HepG2 (cell line): ENCODE data around the gene MUC22. TPM values are rescaled to one million over a fixed set of nuclear protein-coding genes. Genes with fewer than 3 reads are reported as not detected.

Source experiments
- ATAC-seq: fragments of 200-7000 bp; cut with Tn5 transposase; 3 replicates; pipeline ENCODE4 v1.9.1; 2020; ENCODE audit warnings: mild to moderate bottlenecking, moderate library complexity
- BruUV-seq: library from RNA; stranded (reverse); fragments of 400-500 nt; replicated peaks from 2 replicates; lab custom pipeline; 2021; lab: Mats Ljungman, UMichigan
- CTCF ChIA-PET: fragments of 300-600 bp; formaldehyde crosslinking; extraction: SDS; loops from one replicate; lab custom pipeline; 2021; ENCODE audit warnings: low total read pairs, inconsistent platforms, low intra/inter-chr PET ratio; lab: Yijun Ruan, JAX
- POLR2A ChIA-PET: fragments of 350-600 bp; sonication (Branson Sonifier 250); formaldehyde crosslinking; loops from one replicate; lab custom pipeline; 2020; ENCODE audit warnings: antibody characterized with exemption, inconsistent platforms; lab: Yijun Ruan, JAX
- DNase-seq: peaks from one replicate; pipeline ENCODE4 v3.0.0-alpha.2; 2015; ENCODE audit warnings: low spot score
- FAIRE-seq: peaks from 3 replicates; lab custom pipeline; 2011; peaks lifted over from hg19 to GRCh38; lab: Jason Lieb, UNC
- H2AFZ ChIP-seq: one replicate; pipeline ENCODE4 v1.6.1; 2011; ENCODE audit warnings: low read length, inconsistent platforms
- H3K27ac ChIP-seq: fragments of 300-600 bp; 3 replicates; pipeline ENCODE4 v1.8.0; 2011; ENCODE audit warnings: mixed run types, mild to moderate bottlenecking, mixed read lengths, low read length, inconsistent platforms; ENCODE audit not compliant: insufficient read depth; ENCODE audit errors: extremely low read length
- H3K27me3 ChIP-seq, 2 experiments: fragments of 200-600 bp in 1 of 2; 2 replicates in 1 of 2; 3 replicates in 1 of 2; pipeline versions ENCODE4 v1.6.0 to v1.8.0; 2011; ENCODE audit warnings: low read length in 2 of 2, mild to moderate bottlenecking in 2 of 2, moderate library complexity in 2 of 2, inconsistent platforms in 1 of 2; ENCODE audit not compliant: insufficient read depth in 2 of 2, control insufficient read depth in 1 of 2
- H3K36me3 ChIP-seq, 2 experiments: fragments of 200-600 bp in 1 of 2; replicated peaks in 1 of 2; 2 replicates in 1 of 2; 3 replicates in 1 of 2; pipeline versions ENCODE4 v1.5.1 to v1.8.0; 2011; ENCODE audit warnings: low read length in 2 of 2, inconsistent platforms in 1 of 2; ENCODE audit not compliant: insufficient read depth in 2 of 2, control insufficient read depth in 1 of 2
- H3K4me1 ChIP-seq: 2 replicates; pipeline ENCODE4 v1.5.1; 2012; ENCODE audit warnings: low read length, inconsistent platforms; ENCODE audit not compliant: insufficient read depth
- H3K4me2 ChIP-seq: 2 replicates; pipeline ENCODE4 v1.6.0; 2011; ENCODE audit warnings: low read depth, low read length, inconsistent platforms
- H3K4me3 ChIP-seq, 3 experiments: fragments of 200-600 bp in 1 of 3; sonication (generic), shearing (Covaris generic) in 1 of 3; replicated peaks in 1 of 3; 2 replicates each; pipeline ENCODE4 v1.5.1; 2011 to 2016; ENCODE audit warnings: low read length in 3 of 3, inconsistent platforms in 2 of 3, low read depth in 2 of 3, mild to moderate bottlenecking in 2 of 3, control low read depth in 1 of 3, mixed read lengths in 1 of 3; ENCODE audit not compliant: insufficient read depth in 1 of 3
- H3K79me2 ChIP-seq: one replicate; pipeline ENCODE4 v1.6.1; 2011; ENCODE audit warnings: low read length, inconsistent platforms; ENCODE audit not compliant: insufficient read depth
- H3K9ac ChIP-seq: 2 replicates; pipeline ENCODE4 v1.6.0; 2011; ENCODE audit warnings: mild to moderate bottlenecking, low read depth, low read length, inconsistent platforms; ENCODE audit not compliant: insufficient read depth
- H3K9me3 ChIP-seq: 2 replicates; pipeline ENCODE4 v1.5.1; 2012; ENCODE audit warnings: mild to moderate bottlenecking, low read length
- H4K20me1 ChIP-seq: 2 replicates; pipeline ENCODE4 v1.6.0; 2011; ENCODE audit warnings: inconsistent platforms, mild to moderate bottlenecking, low read length, moderate library complexity; ENCODE audit not compliant: insufficient read depth
- ARNT2 ChIP-seq: sonication (generic); formaldehyde crosslinking; IDR thresholded peaks from 2 replicates; pipeline ENCODE4 v1.8.0; 2022; ENCODE audit warnings: mild to moderate bottlenecking, low read depth, missing genetic modification reagents, moderate library complexity
- CREB1 ChIP-seq, 2 experiments: fragments of 450-650 bp in 1 of 2; IDR thresholded peaks; 2 replicates each; pipeline ENCODE4 v1.6.1; 2016 to 2017; ENCODE audit warnings: control low read depth in 1 of 2, mild to moderate bottlenecking in 1 of 2, missing compliant biosample characterization in 1 of 2, missing genetic modification characterization in 1 of 2
- NR2C2 ChIP-seq: sonication (generic); formaldehyde crosslinking; IDR thresholded peaks from 2 replicates; pipeline ENCODE4 v1.4.0; 2020; ENCODE audit warnings: missing genetic modification reagents, mild to moderate bottlenecking, moderate library complexity, borderline replicate concordance
- RFXAP ChIP-seq: sonication (generic); formaldehyde crosslinking; IDR thresholded peaks from 2 replicates; pipeline ENCODE4 v1.4.0; 2020; ENCODE audit warnings: missing genetic modification reagents, borderline replicate concordance
- ZNF552 ChIP-seq: sonication (generic); formaldehyde crosslinking; IDR thresholded peaks from 2 replicates; pipeline ENCODE4 v1.9.0; 2022; ENCODE audit warnings: missing genetic modification reagents, mild to moderate bottlenecking, borderline replicate concordance
- ZNF563 ChIP-seq: sonication (generic); formaldehyde crosslinking; IDR thresholded peaks from 2 replicates; pipeline ENCODE4 v1.8.0; 2022; ENCODE audit warnings: mild to moderate bottlenecking, moderate library complexity, missing genetic modification reagents
- WGBS: methylation state at CpG from one replicate; pipeline ENCODE4 v1.1.6; 2017; ENCODE audit warnings: low lambda C conversion rate; 5-methylcytosine and 5-hydroxymethylcytosine counted together
- in situ Hi-C: cut with HindIII; loops from 2 replicates; pipeline ENCODE4 v1.10.0; 2017; ENCODE audit warnings: low pct_unique_long_range_greater_than_20kb; ENCODE audit not compliant: extremely low pct_ligation_motif_present
- intact Hi-C: fragments of 100-400 bp; cut with micrococcal nuclease; formaldehyde crosslinking; loops from one replicate; pipeline ENCODE4 v1.10.0; 2022; ENCODE audit not compliant: unreplicated experiment
- polyA plus RNA-seq, 8 experiments: library from polyadenylated mRNA; depleted of rRNA in 3 of 8; stranded (reverse) in 7 of 8; unstranded in 1 of 8; fragments of >200 nt; fragmentation: Illumina TruSeq in 4 of 8; extraction: Trizol in 4 of 8; gene quantifications; 2 replicates each; pipeline versions ENCODE4 v1.2.1 to v1.2.3, GENCODE V29; 2011 to 2016; ENCODE audit warnings: low read depth in 4 of 8, missing spikeins in 1 of 8, mixed read lengths in 1 of 8; ENCODE audit not compliant: insufficient read depth in 1 of 8
- total RNA-seq, 5 experiments: library from RNA; depleted of rRNA; stranded (reverse); fragments of >200 nt; fragmentation: Illumina TruSeq; extraction: Trizol; gene quantifications; 2 replicates each; pipeline ENCODE4 v1.2.3, GENCODE V29; 2016; ENCODE audit warnings: low read depth in 1 of 5
- TF ChIP-seq, protein P1 (sequence below): sonication (generic); formaldehyde crosslinking; IDR thresholded peaks from 2 replicates; pipeline ENCODE4 v1.5.0; 2020; ENCODE audit warnings: missing genetic modification reagents, mild to moderate bottlenecking, borderline replicate concordance
- TF ChIP-seq, protein P2 (sequence below): sonication (generic); formaldehyde crosslinking; IDR thresholded peaks from 2 replicates; pipeline ENCODE4 v1.4.0; 2020; ENCODE audit warnings: missing genetic modification reagents
- TF ChIP-seq, protein P3 (sequence below): sonication (generic); formaldehyde crosslinking; IDR thresholded peaks from 2 replicates; pipeline ENCODE4 v1.8.0; 2022; ENCODE audit warnings: low read depth, missing genetic modification reagents

Gene MUC22
- total and polyA plus RNA-seq, 2 of the 13 experiments (the other 11 are each of a cell fraction or from before 2014, with no cell fraction given) = not detected

DNA sequence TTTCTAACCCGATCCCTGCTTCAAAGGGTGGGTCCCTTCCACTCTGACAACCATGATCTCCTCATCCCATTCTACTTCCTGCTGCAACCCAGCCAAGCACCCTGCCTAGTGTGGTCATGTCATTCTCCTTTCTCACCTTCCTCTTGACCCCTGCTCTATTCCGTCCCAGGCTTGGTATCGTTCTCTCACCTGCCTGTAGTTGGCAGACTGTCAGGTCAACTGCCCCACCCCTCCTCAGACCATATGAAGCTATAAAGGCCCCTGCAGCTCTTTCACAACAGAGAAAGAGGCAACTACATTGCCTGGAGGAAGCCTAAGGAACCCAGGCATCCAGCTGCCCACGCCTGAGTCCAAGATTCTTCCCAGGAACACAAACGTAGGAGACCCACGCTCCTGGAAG, 26.8 kb upstream of the MUC22 start, which contains the start of gene MUC21:
Gene MUC21, plus strand, starts transcription at position 280 of the 400 bp plus-strand sequence. CDS start 241 bp downstream, outside the sequence.
- no peaks in the 10 kb centered on the region for H3K9me3 ChIP-seq
- no peaks in the 10 kb centered on the region for H3K79me2 ChIP-seq
- H3K9ac ChIP-seq = no peak within 1 kb of the TSS
- POLR2A ChIA-PET = no interaction called here
- ATAC-seq (no peak), DNase-seq (no peak), FAIRE-seq (no peak)
- CTCF ChIA-PET = no interaction called here
- 0 out of 5 replicates have a peak, but pooled peaks cover 0 to 9% of the 10 kb centered on the region in 2 experiments for H3K27me3 ChIP-seq
- H3K4me2 ChIP-seq = no peak within 1 kb of the TSS
- BruUV-seq = no TSS peak
- in situ Hi-C loops = no loop called here
- no peak within 1 kb of the TSS for H2AFZ ChIP-seq
- H4K20me1 ChIP-seq = no peaks in the 10 kb centered on the region
- WGBS = 23% methylated on average over 6 of the region's 6 CpGs
- H3K27ac ChIP-seq = no peak within 1 kb of the TSS
- intact Hi-C loops = no loop called here
- TF ChIP-seq, protein P1, sequence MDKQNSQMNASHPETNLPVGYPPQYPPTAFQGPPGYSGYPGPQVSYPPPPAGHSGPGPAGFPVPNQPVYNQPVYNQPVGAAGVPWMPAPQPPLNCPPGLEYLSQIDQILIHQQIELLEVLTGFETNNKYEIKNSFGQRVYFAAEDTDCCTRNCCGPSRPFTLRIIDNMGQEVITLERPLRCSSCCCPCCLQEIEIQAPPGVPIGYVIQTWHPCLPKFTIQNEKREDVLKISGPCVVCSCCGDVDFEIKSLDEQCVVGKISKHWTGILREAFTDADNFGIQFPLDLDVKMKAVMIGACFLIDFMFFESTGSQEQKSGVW (CRISPR knock-in tag) = no peak
- TF ChIP-seq CREB1 (IDR thresholded peaks at IDR 0.05) = no peak
- no peak for TF ChIP-seq CREB1 (CRISPR knock-in tag; IDR thresholded peaks at IDR 0.05)
- TF ChIP-seq RFXAP (CRISPR knock-in tag) = no peak
- TF ChIP-seq ZNF563 (CRISPR knock-in tag) = no peak
- TF ChIP-seq ZNF552 = no peak
- TF ChIP-seq, protein P2, sequence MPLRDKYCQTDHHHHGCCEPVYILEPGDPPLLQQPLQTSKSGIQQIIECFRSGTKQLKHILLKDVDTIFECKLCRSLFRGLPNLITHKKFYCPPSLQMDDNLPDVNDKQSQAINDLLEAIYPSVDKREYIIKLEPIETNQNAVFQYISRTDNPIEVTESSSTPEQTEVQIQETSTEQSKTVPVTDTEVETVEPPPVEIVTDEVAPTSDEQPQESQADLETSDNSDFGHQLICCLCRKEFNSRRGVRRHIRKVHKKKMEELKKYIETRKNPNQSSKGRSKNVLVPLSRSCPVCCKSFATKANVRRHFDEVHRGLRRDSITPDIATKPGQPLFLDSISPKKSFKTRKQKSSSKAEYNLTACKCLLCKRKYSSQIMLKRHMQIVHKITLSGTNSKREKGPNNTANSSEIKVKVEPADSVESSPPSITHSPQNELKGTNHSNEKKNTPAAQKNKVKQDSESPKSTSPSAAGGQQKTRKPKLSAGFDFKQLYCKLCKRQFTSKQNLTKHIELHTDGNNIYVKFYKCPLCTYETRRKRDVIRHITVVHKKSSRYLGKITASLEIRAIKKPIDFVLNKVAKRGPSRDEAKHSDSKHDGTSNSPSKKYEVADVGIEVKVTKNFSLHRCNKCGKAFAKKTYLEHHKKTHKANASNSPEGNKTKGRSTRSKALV (CRISPR knock-in tag) = no peak
- TF ChIP-seq, protein P3, sequence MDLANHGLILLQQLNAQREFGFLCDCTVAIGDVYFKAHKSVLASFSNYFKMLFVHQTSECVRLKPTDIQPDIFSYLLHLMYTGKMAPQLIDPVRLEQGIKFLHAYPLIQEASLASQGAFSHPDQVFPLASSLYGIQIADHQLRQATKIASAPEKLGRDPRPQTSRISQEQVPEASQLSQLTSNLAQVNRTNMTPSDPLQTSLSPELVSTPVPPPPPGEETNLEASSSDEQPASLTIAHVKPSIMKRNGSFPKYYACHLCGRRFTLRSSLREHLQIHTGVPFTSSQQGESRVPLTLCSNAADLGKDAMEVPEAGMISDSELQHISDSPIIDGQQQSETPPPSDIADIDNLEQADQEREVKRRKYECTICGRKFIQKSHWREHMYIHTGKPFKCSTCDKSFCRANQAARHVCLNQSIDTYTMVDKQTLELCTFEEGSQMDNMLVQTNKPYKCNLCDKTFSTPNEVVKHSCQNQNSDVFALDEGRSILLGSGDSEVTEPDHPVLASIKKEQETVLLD (CRISPR knock-in tag) = no peak
- TF ChIP-seq NR2C2 (CRISPR knock-in tag) = no peak
- TF ChIP-seq ARNT2 = no peak
- no peaks in the 10 kb centered on the region for H3K36me3 ChIP-seq
- H3K4me1 ChIP-seq = peaks cover 7% of the 10 kb centered on the region; the same call in 1 of the 2 replicates
- no peak within 1 kb of the TSS for H3K4me3 ChIP-seq
